ENCODE data around the gene TMEM87B.
A peak's percentile ranks its signal among the peaks of the same experiment; 100 is the strongest.

TMEM87B gene, protein sequence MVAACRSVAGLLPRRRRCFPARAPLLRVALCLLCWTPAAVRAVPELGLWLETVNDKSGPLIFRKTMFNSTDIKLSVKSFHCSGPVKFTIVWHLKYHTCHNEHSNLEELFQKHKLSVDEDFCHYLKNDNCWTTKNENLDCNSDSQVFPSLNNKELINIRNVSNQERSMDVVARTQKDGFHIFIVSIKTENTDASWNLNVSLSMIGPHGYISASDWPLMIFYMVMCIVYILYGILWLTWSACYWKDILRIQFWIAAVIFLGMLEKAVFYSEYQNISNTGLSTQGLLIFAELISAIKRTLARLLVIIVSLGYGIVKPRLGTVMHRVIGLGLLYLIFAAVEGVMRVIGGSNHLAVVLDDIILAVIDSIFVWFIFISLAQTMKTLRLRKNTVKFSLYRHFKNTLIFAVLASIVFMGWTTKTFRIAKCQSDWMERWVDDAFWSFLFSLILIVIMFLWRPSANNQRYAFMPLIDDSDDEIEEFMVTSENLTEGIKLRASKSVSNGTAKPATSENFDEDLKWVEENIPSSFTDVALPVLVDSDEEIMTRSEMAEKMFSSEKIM

GRCh38 chr2:112054847-112055729 is at the start of gene TMEM87B:
Gene TMEM87B, plus strand, starts transcription at chr2:112055269. Its CDS starts 323 bp downstream, at chr2:112055592.
- DNase-seq = peak; percentile 96

DNA sequence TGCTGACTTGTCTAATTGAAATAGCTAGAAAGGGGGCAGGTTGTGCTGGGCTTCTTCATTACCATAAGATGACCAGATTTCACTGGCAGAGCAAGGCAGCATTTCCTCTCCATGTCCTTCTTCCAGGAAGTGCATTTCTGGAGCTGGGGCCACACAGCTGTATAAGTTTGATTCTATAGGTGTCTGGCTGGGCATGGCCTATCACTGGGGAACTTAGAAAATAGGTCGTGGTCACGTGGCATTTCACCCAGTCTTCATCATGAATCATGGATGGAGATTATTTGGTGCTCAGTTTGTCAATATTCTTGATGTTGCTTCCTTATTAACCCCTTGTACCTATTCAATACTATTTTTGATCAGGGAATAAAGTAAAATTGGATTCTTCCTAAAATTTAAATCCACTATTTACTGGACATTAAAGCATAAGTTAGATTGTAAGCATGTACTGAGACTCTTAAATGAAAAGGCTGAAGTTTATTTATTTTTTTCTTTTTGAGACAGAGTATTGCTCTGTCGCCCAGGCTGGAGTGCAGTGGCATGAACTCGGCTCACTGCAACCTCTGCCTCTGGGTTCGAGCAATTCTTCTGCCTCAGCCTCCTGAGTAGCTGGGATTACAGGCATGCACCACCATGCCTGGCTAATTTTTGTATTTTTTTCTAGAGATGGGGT is 49.5 kb upstream of the TMEM87B start:
- DNase-seq = no peak

- DNase-seq = no peak
Measured at GRCh38 chr2:112006076-112006410, 49.0 kb upstream of the TMEM87B start.

DNA sequence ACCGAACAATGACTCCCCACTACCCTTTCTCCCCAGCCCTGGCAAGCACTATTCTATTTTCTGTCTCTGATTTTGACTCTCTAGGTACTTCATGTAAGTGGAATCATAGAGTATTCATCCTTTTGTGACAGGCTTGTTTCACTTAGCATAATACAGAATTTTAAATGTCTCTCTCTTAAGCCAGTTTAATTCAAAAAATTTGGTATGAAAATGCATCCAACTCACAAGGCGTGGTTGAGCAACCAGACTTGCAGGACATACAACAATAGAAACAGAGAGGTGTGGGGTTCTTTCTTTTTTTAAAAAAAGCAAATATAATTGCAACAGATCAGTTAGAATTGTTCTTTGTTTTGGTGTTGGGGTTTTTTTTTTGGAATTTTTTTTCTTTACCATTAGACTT is 47.6 kb upstream of the TMEM87B start:
- no peak for DNase-seq

DNA sequence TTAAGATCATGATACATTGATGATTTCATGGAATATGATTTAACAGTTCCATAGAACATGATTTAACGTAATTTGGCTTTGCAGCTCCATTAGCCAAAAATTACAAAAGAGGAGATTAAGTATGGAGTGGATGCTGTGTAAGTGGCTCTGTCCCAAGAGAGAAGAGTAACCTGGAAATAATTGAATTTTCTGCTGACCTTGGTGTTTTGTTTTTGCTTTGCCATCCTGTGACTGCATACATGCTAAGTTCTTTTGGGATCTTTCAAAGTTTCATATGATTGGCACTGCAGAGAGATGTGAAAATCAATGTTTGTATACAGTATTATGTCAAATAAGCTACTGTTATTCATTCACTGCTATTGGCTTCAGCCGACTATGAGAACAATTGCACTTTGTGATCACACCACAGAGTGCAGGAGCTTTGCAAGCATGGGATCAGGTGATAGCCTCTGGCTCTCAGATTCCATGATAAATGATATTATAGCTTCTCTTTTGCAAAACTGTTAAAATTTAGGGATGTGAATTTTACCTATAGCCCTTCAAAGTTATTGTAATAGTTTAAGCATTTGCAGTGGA is 46.1 kb upstream of the TMEM87B start:
- no peak for DNase-seq

DNA sequence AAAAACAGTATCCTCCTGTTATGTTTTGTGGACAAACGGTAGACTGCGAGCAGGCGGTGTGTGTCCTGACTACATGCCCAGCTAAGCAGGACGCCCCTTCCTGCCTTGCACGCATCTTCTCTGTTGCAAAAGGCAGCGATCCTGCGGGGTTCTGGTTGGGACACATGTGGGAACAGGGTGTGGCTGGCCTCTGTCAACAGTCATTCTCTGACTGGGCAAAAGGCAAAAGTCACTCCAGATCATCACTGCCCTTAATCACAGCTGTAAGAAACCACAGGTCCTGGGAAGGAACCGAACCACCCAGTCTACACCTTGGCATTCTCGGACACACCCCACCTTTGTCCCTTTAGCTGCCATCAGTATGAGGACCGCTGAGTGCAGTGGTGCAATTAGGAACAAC is 44.3 kb upstream of the TMEM87B start:
- DNase-seq = no peak

DNA sequence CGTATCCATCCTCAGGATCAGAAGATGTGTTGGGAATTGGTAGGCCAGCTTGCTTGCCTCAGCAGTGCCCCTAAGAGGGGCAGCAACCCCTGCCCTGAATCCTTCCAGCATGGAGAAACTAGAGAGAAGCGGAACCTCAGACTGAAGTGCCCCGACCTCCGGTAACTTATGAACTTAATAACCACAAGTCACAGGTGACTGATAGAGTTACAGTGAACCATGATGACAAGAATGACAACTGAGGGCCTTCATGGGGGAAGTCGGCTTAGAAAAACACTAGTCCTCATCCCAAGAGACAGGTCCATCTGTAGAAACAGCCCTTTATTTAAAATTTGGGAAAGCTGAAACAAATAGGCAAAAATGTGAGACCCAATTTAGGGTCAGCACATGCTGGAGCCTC is 42.5 kb upstream of the TMEM87B start:
- no peak for DNase-seq

DNA sequence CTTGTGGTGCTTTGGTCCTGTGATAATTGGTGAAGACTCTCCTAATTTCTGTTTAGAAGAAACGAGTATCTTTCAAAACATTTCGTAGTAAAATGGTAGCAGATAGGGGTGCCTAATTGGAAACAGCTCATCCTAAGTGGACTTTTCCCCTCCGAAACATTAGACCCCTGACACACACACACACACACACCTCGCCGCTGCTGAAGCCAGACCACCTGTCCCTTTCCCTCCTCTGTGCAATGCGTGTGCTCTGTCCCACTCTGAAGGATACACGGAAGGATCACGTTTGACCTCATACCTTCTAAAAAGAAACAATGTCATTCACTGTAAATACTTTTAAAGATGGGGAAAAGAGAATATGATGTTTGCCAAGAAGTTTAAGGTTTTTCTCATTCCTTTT is 36.2 kb upstream of the TMEM87B start:
- no peak for DNase-seq

GRCh38 chr2:112019569-112019982 is 35.5 kb upstream of the TMEM87B start:
- DNase-seq = no peak

GRCh38 chr2:112020561-112020960 is 34.5 kb upstream of the TMEM87B start:
- no peak for DNase-seq

DNA sequence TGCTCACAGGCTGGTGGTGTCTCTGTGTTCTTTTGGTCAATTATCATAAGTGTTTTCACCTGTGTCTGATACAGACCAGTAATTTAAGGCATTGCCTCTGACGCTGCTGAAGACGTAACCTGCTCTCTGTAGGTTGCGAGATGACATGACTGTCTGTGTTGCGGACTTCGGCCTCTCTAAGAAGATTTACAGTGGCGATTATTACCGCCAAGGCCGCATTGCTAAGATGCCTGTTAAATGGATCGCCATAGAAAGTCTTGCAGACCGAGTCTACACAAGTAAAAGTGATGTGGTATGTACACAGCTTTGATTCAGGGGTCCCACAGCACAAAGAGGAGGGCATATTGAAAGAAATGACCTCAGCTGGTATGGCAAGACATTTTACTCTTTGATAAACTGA is 33.8 kb upstream of the TMEM87B start:
- DNase-seq = no peak

DNA sequence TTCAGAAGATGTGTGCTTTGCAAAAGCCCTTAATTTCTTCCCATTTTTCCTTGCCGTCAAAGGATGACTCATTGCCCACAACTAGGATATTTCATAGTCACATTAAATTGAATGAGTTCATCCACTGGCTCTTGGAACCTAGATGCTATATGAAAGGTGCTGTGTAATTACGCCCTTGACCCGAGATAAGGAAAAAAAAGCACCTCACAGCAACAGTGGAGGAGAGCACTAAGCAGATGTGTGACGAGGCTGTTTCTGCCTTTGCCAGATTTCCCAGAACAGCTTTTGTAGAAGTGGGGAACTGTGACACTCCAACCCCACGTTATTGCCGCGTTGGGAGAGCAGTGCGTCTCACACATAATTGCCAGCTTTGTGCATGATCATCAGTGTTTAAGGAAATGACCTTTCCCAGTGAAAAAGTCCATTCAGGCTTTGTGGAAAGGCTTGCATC is 33.3 kb upstream of the TMEM87B start:
- DNase-seq = no peak

DNA sequence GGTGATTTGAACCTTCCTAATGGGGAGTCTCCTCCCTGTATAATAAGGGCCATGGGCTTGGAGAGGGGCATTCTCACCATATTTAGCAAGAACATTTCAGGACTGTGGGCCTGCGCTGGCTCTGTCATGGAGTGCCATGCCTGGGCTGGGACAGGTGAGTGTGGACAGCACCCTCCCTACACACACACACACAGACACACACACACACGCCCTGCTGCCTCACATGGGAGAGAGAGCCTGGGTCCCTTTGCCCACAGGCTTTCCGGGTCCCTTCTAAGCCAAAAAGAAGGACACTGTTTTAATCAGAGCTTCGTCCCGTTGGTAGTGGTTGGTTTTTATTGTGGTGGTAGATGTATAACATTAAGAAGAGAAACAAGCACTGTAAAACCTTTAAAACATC is 31.4 kb upstream of the TMEM87B start:
- DNase-seq = no peak

DNA sequence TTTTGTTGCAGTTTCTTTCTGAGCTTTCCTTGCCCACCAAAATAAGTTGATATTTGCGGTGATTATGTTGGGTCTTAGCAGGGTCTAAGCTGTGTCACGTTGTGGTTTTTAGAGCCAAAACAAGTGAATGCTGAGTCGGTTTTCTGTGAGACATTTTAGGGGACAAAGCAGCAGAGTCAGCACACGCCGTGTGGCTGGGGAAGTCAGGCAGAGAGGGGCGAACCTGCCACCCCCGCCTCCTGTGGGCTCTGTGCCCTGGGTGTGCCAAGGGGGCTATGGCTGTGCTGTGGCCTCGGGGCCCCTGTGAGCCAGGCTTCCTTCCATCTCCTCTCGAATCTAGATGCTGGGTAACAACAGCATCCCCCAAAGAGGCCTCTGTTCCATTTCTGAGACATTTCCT is 30.8 kb upstream of the TMEM87B start:
- DNase-seq = no peak

- DNase-seq = no peak
Measured at GRCh38 chr2:112024896-112025491, 30.1 kb upstream of the TMEM87B start.

DNA sequence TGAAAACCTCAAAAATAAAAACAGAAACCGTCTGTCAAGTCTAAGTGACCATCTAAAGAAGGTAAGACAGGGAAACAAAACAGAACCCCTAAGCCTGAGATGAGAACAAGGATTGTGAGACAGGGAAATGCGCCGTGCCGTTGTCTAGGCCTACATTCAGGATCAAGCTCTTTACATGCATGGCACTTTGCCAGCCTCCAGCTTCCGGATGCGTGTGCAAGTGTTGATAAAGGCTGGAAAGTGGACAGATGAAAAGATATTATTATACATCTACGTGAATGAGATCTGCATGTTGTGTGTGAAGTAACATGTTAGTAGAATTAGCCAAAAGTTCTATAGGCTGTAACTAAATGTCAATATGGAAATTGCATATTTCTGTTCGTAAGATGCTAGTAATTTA is 28.6 kb upstream of the TMEM87B start:
- DNase-seq = no peak

- DNase-seq = no peak
Measured at GRCh38 chr2:112027767-112028166, 27.3 kb upstream of the TMEM87B start.

GRCh38 chr2:112029164-112029563 is 25.9 kb upstream of the TMEM87B start:
- DNase-seq = no peak

- no peak for DNase-seq
Measured at GRCh38 chr2:112031473-112032223, 23.4 kb upstream of the TMEM87B start.

DNA sequence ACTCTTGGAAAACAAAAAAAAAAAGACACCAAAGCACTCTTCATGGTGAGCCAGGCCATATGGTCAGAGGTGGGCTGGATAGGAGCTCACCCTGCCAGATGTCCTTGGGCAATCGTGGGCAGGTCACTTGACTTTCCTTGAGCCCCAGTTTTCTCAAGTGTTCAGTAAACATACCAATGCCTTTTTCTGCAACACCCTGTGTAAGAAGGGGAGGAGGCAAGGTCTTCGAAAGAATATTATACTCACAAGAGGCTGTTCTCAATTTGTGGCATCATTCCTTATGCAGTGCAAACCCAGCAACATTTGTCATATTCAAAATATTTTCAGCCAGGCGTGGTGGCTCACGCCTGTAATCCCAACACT is 22.9 kb upstream of the TMEM87B start:
- DNase-seq = no peak

DNA sequence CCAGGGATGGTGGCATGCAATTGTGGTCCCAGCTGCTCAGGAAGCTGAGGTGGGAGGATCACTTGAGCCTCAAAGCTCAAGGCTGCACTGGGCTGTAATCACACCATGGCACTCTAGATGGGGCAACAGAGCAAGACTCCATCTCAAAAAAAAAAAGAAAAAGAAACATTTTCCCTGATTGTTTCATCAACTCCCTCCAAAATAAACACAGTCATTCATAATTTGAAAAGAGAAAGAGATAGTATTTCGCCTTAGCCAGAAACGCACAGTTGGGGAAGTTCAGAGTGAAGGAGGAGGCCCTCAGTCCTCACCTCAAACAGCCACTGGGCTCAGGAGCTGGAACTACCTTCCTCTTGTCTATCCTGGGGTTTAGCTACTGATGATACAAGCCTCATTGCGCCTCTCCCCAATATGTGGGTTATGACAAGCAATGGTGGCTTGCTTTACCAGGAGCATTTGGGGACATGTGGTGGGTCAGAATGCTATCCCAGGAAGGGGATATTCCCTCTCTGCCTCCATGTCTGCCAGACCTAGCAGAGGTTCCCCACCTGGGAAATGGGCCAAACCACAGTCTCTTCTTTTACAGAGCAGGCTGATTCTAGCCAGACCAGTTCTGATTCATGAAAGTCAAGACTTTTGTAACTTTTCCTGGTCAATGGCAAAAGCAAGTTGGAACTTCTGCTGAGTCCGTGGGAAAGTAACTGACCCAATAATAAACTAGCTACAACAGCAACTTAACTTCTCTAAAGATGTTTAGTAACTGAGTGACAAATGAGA is 22.2 kb upstream of the TMEM87B start:
- DNase-seq = no peak

Data from activated T-cell treated with anti-CD3 and anti-CD28 coated beads, Interleukin-2, amount 50 U/mL, for 1 hour (primary cell).